ENCODE data around the gene TEC.

TEC gene

DNA sequence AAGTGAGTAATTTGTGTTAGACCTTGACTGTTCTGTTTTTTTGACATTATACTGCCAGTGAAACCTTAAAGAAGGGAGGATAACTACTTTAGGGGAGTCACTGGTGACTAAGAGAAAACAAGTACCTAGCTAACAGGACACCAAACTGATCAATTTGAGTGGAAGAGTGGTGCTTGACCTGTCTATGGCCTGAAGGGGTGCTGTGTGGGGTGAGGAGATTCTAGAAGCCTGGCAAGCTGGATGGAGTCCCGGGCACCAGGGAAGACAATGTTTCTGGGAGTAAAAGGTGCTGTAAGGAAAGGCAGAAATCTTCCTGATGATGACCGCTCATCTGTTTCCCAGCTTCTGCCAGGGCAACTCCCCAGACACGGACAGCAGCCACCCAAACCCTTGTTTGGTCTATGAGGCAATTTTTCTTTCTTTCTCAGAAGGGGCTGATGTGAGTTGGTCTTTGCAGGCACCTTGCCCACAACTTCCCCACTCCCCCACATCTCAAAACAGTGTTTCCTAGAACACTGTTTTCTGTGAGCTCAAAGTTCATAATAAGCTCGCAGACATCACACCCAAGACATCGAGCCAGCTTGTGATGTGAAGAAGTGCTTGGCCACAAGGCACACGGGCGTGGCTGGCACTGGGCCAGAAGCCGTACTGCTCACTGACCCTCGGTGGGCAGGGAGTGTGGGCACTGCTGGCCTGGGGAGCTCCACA, 140.2 kb downstream of the TEC start:
- peaks cover 5% of the 10 kb centered on the region for H3K4me1 ChIP-seq (ENCODE audit: control insufficient read depth, insufficient read depth, low read length)
- H3K27ac ChIP-seq (ENCODE audit: insufficient read depth, low read depth, low read length, poor library complexity, severe bottlenecking): no peak overlapping the region
- WGBS, 2 experiments: 95 to 98% methylated on average over 9 of the region's 9 CpGs
- no peak overlapping the region for H3K4me3 ChIP-seq (ENCODE audit: insufficient read depth, low read depth, low read length)
- no peaks in the 10 kb centered on the region for H3K27me3 ChIP-seq (ENCODE audit: control insufficient read depth, insufficient read depth, low read length, poor library complexity, severe bottlenecking)
- H3K9me3 ChIP-seq (ENCODE audit: control insufficient read depth, low read length): no peaks in the 10 kb centered on the region
- no peaks in the 10 kb centered on the region for H3K36me3 ChIP-seq (ENCODE audit: control insufficient read depth, insufficient read depth, low read length)

DNA sequence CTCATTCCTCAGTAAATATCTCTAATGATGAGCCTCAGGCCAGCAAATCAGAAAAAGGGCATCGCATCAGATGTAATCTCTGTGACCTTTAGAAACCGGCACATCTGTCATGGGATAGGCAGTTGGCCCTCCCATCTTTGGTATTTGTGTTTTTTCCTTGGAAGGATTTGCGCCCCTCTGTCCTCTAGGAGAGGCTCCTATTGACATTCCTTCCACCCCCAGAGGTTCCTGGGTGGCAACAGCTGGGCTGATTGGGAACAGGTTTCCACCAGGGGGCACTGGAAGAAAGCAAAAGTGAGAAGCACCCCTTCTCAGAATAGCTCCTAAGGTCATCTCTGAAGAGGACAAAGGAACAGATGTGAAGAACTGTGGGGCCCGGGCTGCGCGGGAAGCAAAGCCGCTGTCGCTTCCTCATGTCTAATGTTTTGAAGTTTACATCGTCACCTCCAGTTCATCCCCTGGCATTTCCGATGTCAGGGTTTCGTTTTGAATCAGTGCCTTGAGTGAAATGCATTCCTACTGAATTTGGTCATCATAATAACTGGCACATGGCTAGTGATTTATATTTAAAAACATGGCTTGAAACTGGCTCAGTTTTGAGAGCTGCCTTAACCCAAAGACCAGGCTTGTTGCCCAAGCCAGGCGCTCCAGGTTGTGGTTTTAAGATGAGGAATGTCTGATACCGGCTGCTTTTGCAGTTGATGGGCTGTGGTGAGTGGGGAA, 141.8 kb downstream of the TEC start:
- H3K4me1 ChIP-seq (ENCODE audit: control insufficient read depth, insufficient read depth, low read length): peaks cover 5% of the 10 kb centered on the region
- H3K9me3 ChIP-seq (ENCODE audit: control insufficient read depth, low read length): no peaks in the 10 kb centered on the region
- H3K27ac ChIP-seq (ENCODE audit: insufficient read depth, low read depth, low read length, poor library complexity, severe bottlenecking): no peak overlapping the region
- no peak overlapping the region for H3K4me3 ChIP-seq (ENCODE audit: insufficient read depth, low read depth, low read length)
- 38 to 39% methylated on average over 13 of the region's 13 CpGs for WGBS, 2 experiments
- no peaks in the 10 kb centered on the region for H3K36me3 ChIP-seq (ENCODE audit: control insufficient read depth, insufficient read depth, low read length)
- H3K27me3 ChIP-seq (ENCODE audit: control insufficient read depth, insufficient read depth, low read length, poor library complexity, severe bottlenecking): no peaks in the 10 kb centered on the region

DNA sequence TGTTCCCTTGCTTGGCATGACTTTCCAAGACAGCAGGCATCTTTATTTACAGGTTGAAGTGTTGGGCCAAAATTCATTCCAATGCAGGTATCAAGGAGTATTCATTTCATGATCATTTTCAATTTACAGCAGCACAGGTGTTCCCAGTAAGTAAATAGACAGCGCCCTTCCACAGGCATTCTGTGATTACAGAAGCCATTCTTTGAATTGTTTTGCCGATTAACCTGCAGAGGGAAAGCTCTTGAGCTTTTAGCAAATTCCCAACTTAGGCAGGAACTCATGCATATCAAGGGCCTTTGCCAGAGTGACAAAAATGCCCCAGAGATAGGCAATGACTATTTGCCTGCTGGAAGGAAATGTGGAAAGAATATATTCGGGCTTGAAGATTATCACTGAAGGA, 142.4 kb downstream of the TEC start:
- no peaks in the 10 kb centered on the region for H3K27me3 ChIP-seq (ENCODE audit: control insufficient read depth, insufficient read depth, low read length, poor library complexity, severe bottlenecking)
- H3K36me3 ChIP-seq (ENCODE audit: control insufficient read depth, insufficient read depth, low read length): no peaks in the 10 kb centered on the region
- H3K27ac ChIP-seq (ENCODE audit: insufficient read depth, low read depth, low read length, poor library complexity, severe bottlenecking): no peak overlapping the region
- H3K4me3 ChIP-seq (ENCODE audit: insufficient read depth, low read depth, low read length): no peak overlapping the region
- peaks cover 5% of the 10 kb centered on the region for H3K4me1 ChIP-seq (ENCODE audit: control insufficient read depth, insufficient read depth, low read length)
- no peaks in the 10 kb centered on the region for H3K9me3 ChIP-seq (ENCODE audit: control insufficient read depth, low read length)
- 42 to 43% methylated on average over 3 of the region's 3 CpGs for WGBS, 2 experiments

DNA sequence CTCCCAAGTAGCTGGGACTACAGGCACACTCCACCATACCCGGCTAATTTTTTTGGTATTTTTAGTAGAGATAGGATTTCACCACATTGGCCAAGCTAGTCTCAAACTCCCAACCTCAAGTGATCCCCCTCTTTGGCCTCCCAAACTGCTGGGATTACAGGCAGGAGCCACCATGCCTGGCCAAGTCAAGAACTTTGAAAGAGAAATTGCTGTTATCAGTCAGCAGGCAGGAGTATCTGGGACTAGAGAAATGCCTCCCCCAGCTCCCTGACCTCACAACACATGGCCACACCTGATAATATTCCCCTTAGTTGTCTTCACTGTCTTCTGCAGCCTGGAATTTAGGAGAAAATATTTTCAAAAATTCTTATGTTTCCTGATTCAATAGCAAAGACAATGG, 143.0 kb downstream of the TEC start:
- H3K4me3 ChIP-seq (ENCODE audit: insufficient read depth, low read depth, low read length): no peak overlapping the region
- H3K4me1 ChIP-seq (ENCODE audit: control insufficient read depth, insufficient read depth, low read length): peaks cover 5% of the 10 kb centered on the region
- 71 to 100% methylated on average over 1 of the region's 1 CpG for WGBS, 2 experiments
- H3K9me3 ChIP-seq (ENCODE audit: control insufficient read depth, low read length): no peaks in the 10 kb centered on the region
- no peak overlapping the region for H3K27ac ChIP-seq (ENCODE audit: insufficient read depth, low read depth, low read length, poor library complexity, severe bottlenecking)
- no peaks in the 10 kb centered on the region for H3K36me3 ChIP-seq (ENCODE audit: control insufficient read depth, insufficient read depth, low read length)
- no peaks in the 10 kb centered on the region for H3K27me3 ChIP-seq (ENCODE audit: control insufficient read depth, insufficient read depth, low read length, poor library complexity, severe bottlenecking)

DNA sequence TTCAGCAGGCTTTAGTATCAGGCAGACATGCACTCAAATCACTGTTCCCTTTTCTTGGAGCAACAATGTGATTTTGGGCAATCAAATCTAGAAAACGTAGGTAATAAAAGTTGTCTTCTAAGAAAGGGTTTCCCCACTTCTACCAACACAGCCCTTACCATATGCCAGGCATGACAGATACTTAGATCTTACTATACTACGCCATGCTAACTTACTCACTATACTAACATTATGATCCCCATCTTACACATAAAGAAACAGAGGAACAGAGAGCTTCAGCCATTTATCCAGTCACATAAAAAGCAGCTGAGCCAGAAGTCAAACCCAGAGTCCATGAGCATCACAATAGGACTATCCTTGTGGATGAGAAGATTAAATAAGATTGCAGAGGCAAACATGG, 144.8 kb downstream of the TEC start:
- H3K9me3 ChIP-seq (ENCODE audit: control insufficient read depth, low read length): no peaks in the 10 kb centered on the region
- no peaks in the 10 kb centered on the region for H3K36me3 ChIP-seq (ENCODE audit: control insufficient read depth, insufficient read depth, low read length)
- H3K4me3 ChIP-seq (ENCODE audit: insufficient read depth, low read depth, low read length): no peak overlapping the region
- H3K27ac ChIP-seq (ENCODE audit: insufficient read depth, low read depth, low read length, poor library complexity, severe bottlenecking): no peak overlapping the region
- H3K27me3 ChIP-seq (ENCODE audit: control insufficient read depth, insufficient read depth, low read length, poor library complexity, severe bottlenecking): no peaks in the 10 kb centered on the region
- H3K4me1 ChIP-seq (ENCODE audit: control insufficient read depth, insufficient read depth, low read length): peaks cover 5% of the 10 kb centered on the region
- WGBS, 2 experiments: 93% methylated on average over 2 of the region's 2 CpGs

DNA sequence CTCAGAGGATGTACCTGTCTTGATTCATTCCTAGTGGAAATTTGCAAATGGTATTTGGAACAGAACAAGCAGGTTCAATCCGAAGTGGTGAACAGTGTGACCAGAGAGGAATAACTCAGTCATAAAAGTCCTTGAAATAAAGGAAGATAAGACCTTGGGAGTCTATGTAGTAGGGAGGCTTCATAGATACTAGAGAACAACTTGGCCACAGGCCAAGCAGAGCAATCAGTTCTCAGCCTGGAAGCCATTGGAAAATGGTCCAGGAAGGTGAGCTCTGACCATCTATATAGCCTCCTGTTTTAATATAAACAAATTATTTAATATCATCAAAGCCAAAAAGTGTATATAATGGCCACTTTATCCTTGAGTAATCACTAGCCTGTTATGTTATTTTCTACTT, 146.9 kb downstream of the TEC start:
- Histone ChIP-seq H3K4me3 (ENCODE audit: insufficient read depth, low read depth, low read length) (no peak overlapping the region), H3K9me3 (ENCODE audit: control insufficient read depth, low read length) (no peaks in the 10 kb centered on the region), H3K27me3 (ENCODE audit: control insufficient read depth, insufficient read depth, low read length, poor library complexity, severe bottlenecking) (no peaks in the 10 kb centered on the region), H3K4me1 (ENCODE audit: control insufficient read depth, insufficient read depth, low read length) (peaks cover 5% of the 10 kb centered on the region), H3K36me3 (ENCODE audit: control insufficient read depth, insufficient read depth, low read length) (no peaks in the 10 kb centered on the region), H3K27ac (ENCODE audit: insufficient read depth, low read depth, low read length, poor library complexity, severe bottlenecking) (no peak overlapping the region)
- WGBS, 2 experiments: 85 to 87% methylated on average over 1 of the region's 1 CpG

DNA sequence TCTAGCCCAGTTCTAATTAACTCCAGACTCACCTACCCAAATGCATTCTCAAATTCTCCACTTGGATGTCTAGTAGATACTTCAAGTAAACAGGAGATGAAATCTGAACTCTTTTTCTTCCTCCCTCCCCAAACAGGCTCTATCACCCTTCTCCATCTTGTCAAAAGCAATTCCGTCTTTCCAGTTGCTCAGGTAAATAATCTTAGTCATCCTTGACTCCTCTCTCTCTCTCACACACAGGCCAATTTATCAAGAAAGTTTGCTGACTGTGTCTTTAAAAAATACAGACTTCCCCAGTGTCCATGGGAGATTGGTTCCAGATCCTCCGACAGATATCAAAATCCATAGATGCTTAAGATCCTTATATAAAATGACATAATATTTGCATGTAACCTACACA, 148.5 kb downstream of the TEC start:
- no peaks in the 10 kb centered on the region for H3K27me3 ChIP-seq (ENCODE audit: control insufficient read depth, insufficient read depth, low read length, poor library complexity, severe bottlenecking)
- no peaks in the 10 kb centered on the region for H3K36me3 ChIP-seq (ENCODE audit: control insufficient read depth, insufficient read depth, low read length)
- H3K9me3 ChIP-seq (ENCODE audit: control insufficient read depth, low read length): no peaks in the 10 kb centered on the region
- no peaks in the 10 kb centered on the region for H3K4me1 ChIP-seq (ENCODE audit: control insufficient read depth, insufficient read depth, low read length)
- no peak overlapping the region for H3K4me3 ChIP-seq (ENCODE audit: insufficient read depth, low read depth, low read length)
- no peak overlapping the region for H3K27ac ChIP-seq (ENCODE audit: insufficient read depth, low read depth, low read length, poor library complexity, severe bottlenecking)
- 92 to 94% methylated on average over 1 to 2 of the region's 2 CpGs for WGBS, 2 experiments

DNA sequence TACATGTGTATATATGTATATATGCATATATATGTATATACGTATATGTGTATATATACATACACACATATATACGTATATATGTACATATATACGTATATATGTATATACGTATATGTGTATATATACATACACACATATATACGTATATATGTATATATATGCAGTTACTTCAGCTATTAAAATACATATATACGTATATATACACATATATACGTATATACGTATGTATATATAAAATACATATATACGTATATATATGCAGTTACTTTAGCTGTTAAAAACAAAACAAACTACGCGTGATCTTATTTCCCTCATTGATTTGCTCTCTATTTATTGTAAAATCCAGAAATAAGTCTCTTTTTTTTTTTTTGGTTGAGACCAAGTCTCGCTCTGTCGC, 149.5 kb downstream of the TEC start:
- Histone ChIP-seq H3K27me3 (ENCODE audit: control insufficient read depth, insufficient read depth, low read length, poor library complexity, severe bottlenecking) (no peaks in the 10 kb centered on the region), H3K4me3 (ENCODE audit: insufficient read depth, low read depth, low read length) (no peak overlapping the region), H3K4me1 (ENCODE audit: control insufficient read depth, insufficient read depth, low read length) (no peaks in the 10 kb centered on the region), H3K36me3 (ENCODE audit: control insufficient read depth, insufficient read depth, low read length) (no peaks in the 10 kb centered on the region), H3K27ac (ENCODE audit: insufficient read depth, low read depth, low read length, poor library complexity, severe bottlenecking) (no peak overlapping the region), H3K9me3 (ENCODE audit: control insufficient read depth, low read length) (no peaks in the 10 kb centered on the region)
- WGBS, 2 experiments: 64 to 82% methylated on average over 4 of the region's 13 CpGs

DNA sequence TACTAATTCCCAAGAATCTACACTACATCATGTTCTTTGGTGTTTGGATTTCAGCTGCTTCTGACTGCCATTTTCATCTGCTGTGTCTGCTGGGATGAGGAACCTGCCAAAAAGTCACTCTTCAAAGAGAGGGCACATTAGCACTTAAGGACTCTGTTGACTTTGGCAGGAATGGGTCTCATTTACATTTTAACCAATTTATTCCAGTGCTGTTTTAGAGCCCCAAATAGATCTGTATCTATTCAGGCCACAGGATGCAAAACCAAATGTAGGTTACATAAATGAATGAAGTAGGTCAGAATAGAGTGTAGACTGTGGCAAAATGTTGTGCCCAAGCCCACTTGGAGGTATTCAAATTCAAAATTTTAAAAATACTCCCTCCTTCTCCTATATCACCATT, 150.0 kb downstream of the TEC start:
- Histone ChIP-seq H3K4me1 (ENCODE audit: control insufficient read depth, insufficient read depth, low read length) (no peaks in the 10 kb centered on the region), H3K36me3 (ENCODE audit: control insufficient read depth, insufficient read depth, low read length) (no peaks in the 10 kb centered on the region), H3K27ac (ENCODE audit: insufficient read depth, low read depth, low read length, poor library complexity, severe bottlenecking) (no peak overlapping the region), H3K9me3 (ENCODE audit: control insufficient read depth, low read length) (no peaks in the 10 kb centered on the region), H3K4me3 (ENCODE audit: insufficient read depth, low read depth, low read length) (no peak overlapping the region), H3K27me3 (ENCODE audit: control insufficient read depth, insufficient read depth, low read length, poor library complexity, severe bottlenecking) (no peaks in the 10 kb centered on the region)

DNA sequence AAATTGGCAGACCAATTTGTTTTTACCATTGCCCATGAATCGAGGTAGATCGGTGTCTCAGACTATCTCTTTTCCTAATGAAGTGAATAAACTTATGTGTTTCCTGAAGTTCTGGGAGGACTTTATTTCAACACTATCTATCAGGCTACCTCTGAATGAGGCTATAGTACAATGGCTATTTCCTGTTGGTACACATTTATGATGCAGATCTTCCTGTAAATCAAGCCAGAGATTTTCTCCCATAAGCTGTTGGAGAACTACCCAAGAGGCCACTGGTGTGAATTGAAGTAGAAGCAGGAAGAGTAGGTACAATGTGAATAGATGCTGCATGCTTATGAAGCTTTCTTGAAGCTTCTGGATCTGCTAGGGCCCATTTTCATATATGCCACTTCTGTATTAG, 151.6 kb downstream of the TEC start:
- Histone ChIP-seq H3K9me3 (ENCODE audit: control insufficient read depth, low read length) (no peaks in the 10 kb centered on the region), H3K4me3 (ENCODE audit: insufficient read depth, low read depth, low read length) (no peak overlapping the region), H3K27ac (ENCODE audit: insufficient read depth, low read depth, low read length, poor library complexity, severe bottlenecking) (no peak overlapping the region), H3K36me3 (ENCODE audit: control insufficient read depth, insufficient read depth, low read length) (no peaks in the 10 kb centered on the region), H3K4me1 (ENCODE audit: control insufficient read depth, insufficient read depth, low read length) (no peaks in the 10 kb centered on the region), H3K27me3 (ENCODE audit: control insufficient read depth, insufficient read depth, low read length, poor library complexity, severe bottlenecking) (no peaks in the 10 kb centered on the region)
- 86 to 96% methylated on average over 1 to 2 of the region's 2 CpGs for WGBS, 2 experiments
